Smooth muscle cell (in vitro differentiated cells): Measurements from ENCODE around the gene CELF4. TPM values are rescaled to one million over a fixed set of nuclear protein-coding genes. Genes with fewer than 3 reads are reported as not detected.

Experiments
- DNase-seq: peaks from one replicate; lab custom pipeline; 2025; ENCODE audit not compliant: unreplicated experiment; lab: John Stamatoyannopoulos, UW
- H2AFZ ChIP-seq: fragments of 200-600 bp; sonication (generic); 2 replicates; pipeline ENCODE4 v1.6.0; 2016; ENCODE audit warnings: antibody characterized with exemption, low read depth, mild to moderate bottlenecking
- H3F3A ChIP-seq: fragments of 200-600 bp; sonication (generic); 2 replicates; pipeline ENCODE4 v1.6.0; 2017; ENCODE audit warnings: antibody characterized with exemption, low read depth
- H3K27ac ChIP-seq: fragments of 200-600 bp; sonication (generic); 2 replicates; pipeline ENCODE4 v1.5.1; 2016; ENCODE audit warnings: low read depth, mild to moderate bottlenecking
- H3K27me3 ChIP-seq: fragments of 200-600 bp; sonication (generic); 2 replicates; pipeline ENCODE4 v1.6.1; 2016; ENCODE audit warnings: low read depth, mild to moderate bottlenecking
- H3K36me3 ChIP-seq: fragments of 200-600 bp; sonication (generic); 2 replicates; pipeline ENCODE4 v1.5.1; 2016; ENCODE audit warnings: low read depth
- H3K4me1 ChIP-seq: fragments of 200-600 bp; sonication (generic); 2 replicates; pipeline ENCODE4 v1.5.1; 2016; ENCODE audit warnings: low read depth
- H3K4me2 ChIP-seq: fragments of 200-600 bp; sonication (generic); 2 replicates; pipeline ENCODE4 v1.6.0; 2016; ENCODE audit warnings: mild to moderate bottlenecking
- H3K4me3 ChIP-seq: fragments of 200-600 bp; sonication (generic); 2 replicates; pipeline ENCODE4 v1.5.1; 2016; ENCODE audit warnings: mild to moderate bottlenecking
- H3K79me2 ChIP-seq: fragments of 200-600 bp; sonication (generic); 2 replicates; pipeline ENCODE4 v1.6.0; 2016; ENCODE audit warnings: low read depth, mild to moderate bottlenecking
- H3K9ac ChIP-seq: fragments of 200-600 bp; sonication (generic); 2 replicates; pipeline ENCODE4 v1.6.0; 2016; ENCODE audit warnings: low read depth
- H3K9me3 ChIP-seq: fragments of 200-600 bp; sonication (generic); replicated peaks from 2 replicates; pipeline ENCODE4 v1.5.1; 2016; ENCODE audit warnings: low read depth
- H4K20me1 ChIP-seq: fragments of 200-600 bp; sonication (generic); 2 replicates; pipeline ENCODE4 v1.6.0; 2016; ENCODE audit warnings: low read depth
- CTCF ChIP-seq: fragments of 200-600 bp; sonication (generic); IDR thresholded peaks from 2 replicates; pipeline ENCODE4 v1.5.1; 2017; ENCODE audit warnings: borderline replicate concordance, mild to moderate bottlenecking, antibody characterized with exemption; ENCODE audit not compliant: insufficient read depth, poor library complexity, severe bottlenecking
- WGBS: methylation state at CpG from one replicate; pipeline ENCODE4 v1.1.7; 2016; ENCODE audit warnings: low lambda C conversion rate; 5-methylcytosine and 5-hydroxymethylcytosine counted together
- polyA plus RNA-seq: library from polyadenylated mRNA; unstranded; fragments of >200 nt; fragmentation: Nextera tagmentation; extraction: Ambion mirVana; gene quantifications from 2 replicates; pipeline ENCODE4 v1.2.1, GENCODE V29; 2016
- total RNA-seq: library from RNA; depleted of rRNA; stranded (reverse); fragments of >200 nt; gene quantifications from 2 replicates; pipeline ENCODE4 v1.2.3, GENCODE V29; 2014

Gene CELF4
- total and polyA plus RNA-seq, 2 experiments from 2014 or later: 0.40 TPM; not detected in 1

- Histone ChIP-seq H3K27me3 (peaks cover 17% of the 10 kb centered on the region), H3K4me1 (no peaks in the 10 kb centered on the region), H3K9me3 (no peaks in the 10 kb centered on the region), H3K36me3 (no peaks in the 10 kb centered on the region), H3K4me3 (no peak overlapping the region), H3K79me2 (no peaks in the 10 kb centered on the region), H3F3A (no peaks in the 10 kb centered on the region), H2AFZ (no peak overlapping the region), H3K27ac (no peak overlapping the region), H4K20me1 (peaks cover 4% of the 10 kb centered on the region), H3K9ac (no peak overlapping the region), H3K4me2 (no peak overlapping the region)
- no peak for DNase-seq
- 37% methylated on average over 12 of the region's 13 CpGs for WGBS
- peak; percentile 14 for TF ChIP-seq CTCF
These were observed 299.3 kb downstream of the CELF4 start for GRCh38 chr18:37266290-37266689.

GRCh38 chr18:37265382-37265781 is 300.2 kb downstream of the CELF4 start:
- H2AFZ ChIP-seq: no peak overlapping the region
- 88% methylated on average over 2 of the region's 2 CpGs for WGBS
- no peak overlapping the region for H3K9ac ChIP-seq
- TF ChIP-seq CTCF: no peak
- no peaks in the 10 kb centered on the region for H3K79me2 ChIP-seq
- no peak for DNase-seq
- H4K20me1 ChIP-seq: peaks cover 3% of the 10 kb centered on the region
- no peaks in the 10 kb centered on the region for H3K4me1 ChIP-seq
- peaks cover 25% of the 10 kb centered on the region for H3K27me3 ChIP-seq
- no peaks in the 10 kb centered on the region for H3F3A ChIP-seq
- no peaks in the 10 kb centered on the region for H3K9me3 ChIP-seq
- no peaks in the 10 kb centered on the region for H3K36me3 ChIP-seq
- H3K4me3 ChIP-seq: no peak overlapping the region
- H3K4me2 ChIP-seq: no peak overlapping the region
- H3K27ac ChIP-seq: no peak overlapping the region

GRCh38 chr18:37264956-37265355 is 300.6 kb downstream of the CELF4 start:
- Histone ChIP-seq H3K4me3 (no peak overlapping the region), H3K9ac (no peak overlapping the region), H3K27ac (no peak overlapping the region), H3K27me3 (peaks cover 29% of the 10 kb centered on the region), H3K9me3 (no peaks in the 10 kb centered on the region), H4K20me1 (no peaks in the 10 kb centered on the region), H3K4me2 (no peak overlapping the region), H3K36me3 (no peaks in the 10 kb centered on the region), H3K4me1 (no peaks in the 10 kb centered on the region), H2AFZ (no peak overlapping the region), H3F3A (no peaks in the 10 kb centered on the region), H3K79me2 (no peaks in the 10 kb centered on the region)
- 92% methylated on average over 14 of the region's 14 CpGs for WGBS
- TF ChIP-seq CTCF: no peak
- no peak for DNase-seq

- no peaks in the 10 kb centered on the region for H3K9me3 ChIP-seq
- no peak overlapping the region for H3K9ac ChIP-seq
- no peak overlapping the region for H3K27ac ChIP-seq
- H3K4me3 ChIP-seq: no peak overlapping the region
- H2AFZ ChIP-seq: no peak overlapping the region
- H3F3A ChIP-seq: no peaks in the 10 kb centered on the region
- DNase-seq: no peak
- H3K4me1 ChIP-seq: no peaks in the 10 kb centered on the region
- H3K4me2 ChIP-seq: no peak overlapping the region
- TF ChIP-seq CTCF: no peak
- H4K20me1 ChIP-seq: no peaks in the 10 kb centered on the region
- H3K27me3 ChIP-seq: peaks cover 38% of the 10 kb centered on the region
- H3K36me3 ChIP-seq: no peaks in the 10 kb centered on the region
- WGBS: 95% methylated on average over 8 of the region's 8 CpGs
- no peaks in the 10 kb centered on the region for H3K79me2 ChIP-seq
These were observed 303.6 kb downstream of the CELF4 start for GRCh38 chr18:37261988-37262387.
